ENCODE measurements around the gene ZSCAN5A.

- TF ChIP-seq ATF3 (IDR thresholded peaks at IDR 0.05; ENCODE audit: borderline replicate concordance, extremely low read depth, low read depth, low read length), result no peak
- TF ChIP-seq RAD51 (IDR thresholded peaks at IDR 0.05), result no peak
Observed at GRCh38 chr19:56282809-56283208, 31.8 kb downstream of the ZSCAN5A start.

Data from GM12878 (cell line).